Measurements from ENCODE around the gene LGR5. TPM values are rescaled to one million over a fixed set of nuclear protein-coding genes. Genes with fewer than 3 reads are reported as not detected.

The LGR5 gene
- total RNA-seq, 1 experiment from 2014 or later: not detected

- H3K27me3 ChIP-seq (ENCODE audit: insufficient read depth, low read length): peaks cover 42% of the 10 kb centered on the region
- no peaks in the 10 kb centered on the region for H3K79me2 ChIP-seq (ENCODE audit: insufficient read depth, low read length)
- no peaks in the 10 kb centered on the region for H3K36me3 ChIP-seq (ENCODE audit: control insufficient read depth in 1 of 2, insufficient read depth in 2 of 2, low read length in 2 of 2)
- TF ChIP-seq SIN3A (IDR thresholded peaks at IDR 0.05; ENCODE audit: low read depth) (no peak), TCF7L2 (IDR thresholded peaks at IDR 0.05; ENCODE audit: borderline replicate concordance, extremely low read depth, insufficient read depth, insufficient read length) (no peak), FOSL1 (IDR thresholded peaks at IDR 0.05; ENCODE audit: low read depth) (no peak)
- ChIA-PET RAD21 (ENCODE audit: low non-redundant PET in 1 of 2, low total read pairs in 2 of 2, uncharacterized antibody in 2 of 2, unreplicated experiment in 2 of 2) (no interaction called here), CTCF (no interaction called here), POLR2A (no interaction called here)
- no peak for ATAC-seq
- no peaks in the 10 kb centered on the region for H3K9me2 ChIP-seq (ENCODE audit: insufficient read depth)
- no peak overlapping the region for H2AFZ ChIP-seq (ENCODE audit: low read depth, low read length, poor library complexity, severe bottlenecking)
- no peak overlapping the region for H3K9ac ChIP-seq (ENCODE audit: low read length)
- DNase-seq (ENCODE audit: low read depth, low spot score): no peak
- no peaks in the 10 kb centered on the region for H4K20me1 ChIP-seq (ENCODE audit: insufficient read depth)
- no peak overlapping the region for H3K4me2 ChIP-seq (ENCODE audit: low read length)
- no peak overlapping the region for H3K27ac ChIP-seq (ENCODE audit: low read depth, low read length)
- intact Hi-C loops (cut with micrococcal nuclease): no loop called here
- H3K9me3 ChIP-seq (ENCODE audit: control insufficient read depth in 1 of 2, insufficient read depth in 1 of 2, low read depth in 1 of 2, low read length in 2 of 2): no peaks in the 10 kb centered on the region
- peaks cover 8 to 21% of the 10 kb centered on the region in 2 experiments; a peak in 3 of 4 replicates for H3K4me1 ChIP-seq (ENCODE audit: control insufficient read depth in 1 of 2, insufficient read depth in 2 of 2, low read length in 2 of 2)
- no TSS peak for BruUV-seq (replicated peaks)
- no peak overlapping the region for H3K4me3 ChIP-seq (replicated peaks in 1 of 2; ENCODE audit: low read depth in 1 of 2, low read length in 2 of 2)
Observed at GRCh38 chr12:71442567-71442931, 3.0 kb downstream of the LGR5 start.

GRCh38 chr12:71445071-71445470 lies 5.5 kb downstream of the LGR5 start:
- RAD21 ChIA-PET (ENCODE audit: low non-redundant PET in 1 of 2, low total read pairs in 2 of 2, uncharacterized antibody in 2 of 2, unreplicated experiment in 2 of 2): no interaction called here
- Histone ChIP-seq H4K20me1 (ENCODE audit: insufficient read depth) (no peaks in the 10 kb centered on the region), H3K27ac (ENCODE audit: low read depth, low read length) (no peak overlapping the region), H3K27me3 (ENCODE audit: insufficient read depth, low read length) (peaks cover 28% of the 10 kb centered on the region), H3K4me2 (ENCODE audit: low read length) (no peak overlapping the region), H3K79me2 (ENCODE audit: insufficient read depth, low read length) (no peaks in the 10 kb centered on the region), H3K9me2 (ENCODE audit: insufficient read depth) (no peaks in the 10 kb centered on the region), H3K9me3 (ENCODE audit: control insufficient read depth in 1 of 2, insufficient read depth in 1 of 2, low read depth in 1 of 2, low read length in 2 of 2) (no peaks in the 10 kb centered on the region), H2AFZ (ENCODE audit: low read depth, low read length, poor library complexity, severe bottlenecking) (no peak overlapping the region), H3K4me1 (ENCODE audit: control insufficient read depth in 1 of 2, insufficient read depth in 2 of 2, low read length in 2 of 2) (peaks cover 8 to 11% of the 10 kb centered on the region in 2 experiments; a peak in 3 of 4 replicates), H3K36me3 (ENCODE audit: control insufficient read depth in 1 of 2, insufficient read depth in 2 of 2, low read length in 2 of 2) (no peaks in the 10 kb centered on the region), H3K4me3 (replicated peaks in 1 of 2; ENCODE audit: low read depth in 1 of 2, low read length in 2 of 2) (no peak overlapping the region), H3K9ac (ENCODE audit: low read length) (no peak overlapping the region)
- intact Hi-C loops (cut with micrococcal nuclease): no loop called here
- CTCF ChIA-PET: no interaction called here
- DNase-seq (ENCODE audit: low read depth, low spot score) (no peak), ATAC-seq (no peak)
- POLR2A ChIA-PET: no interaction called here
- TF ChIP-seq SP1 (IDR thresholded peaks at IDR 0.05; ENCODE audit: low read depth): no peak
- no TSS peak for BruUV-seq (replicated peaks)

- H3K79me2 ChIP-seq (ENCODE audit: insufficient read depth, low read length): no peaks in the 10 kb centered on the region
- POLR2A ChIA-PET: no interaction called here
Observed at GRCh38 chr12:71447691-71448132, 8.1 kb downstream of the LGR5 start.

More at GRCh38 chr12:71447691-71448132, 8.1 kb downstream of the LGR5 start:
- Histone ChIP-seq H3K9me3 (ENCODE audit: control insufficient read depth in 1 of 2, insufficient read depth in 1 of 2, low read depth in 1 of 2, low read length in 2 of 2) (no peaks in the 10 kb centered on the region), H3K9ac (ENCODE audit: low read length) (no peak overlapping the region), H3K27ac (ENCODE audit: low read depth, low read length) (no peak overlapping the region), H3K36me3 (ENCODE audit: control insufficient read depth in 1 of 2, insufficient read depth in 2 of 2, low read length in 2 of 2) (no peaks in the 10 kb centered on the region), H3K4me3 (replicated peaks in 1 of 2; ENCODE audit: low read depth in 1 of 2, low read length in 2 of 2) (no peak overlapping the region), H3K9me2 (ENCODE audit: insufficient read depth) (no peaks in the 10 kb centered on the region), H3K27me3 (ENCODE audit: insufficient read depth, low read length) (peaks cover 1% of the 10 kb centered on the region; the same call in 1 of the 2 replicates), H3K4me1 (ENCODE audit: control insufficient read depth in 1 of 2, insufficient read depth in 2 of 2, low read length in 2 of 2) (no peaks in the 10 kb centered on the region), H3K4me2 (ENCODE audit: low read length) (no peak overlapping the region), H4K20me1 (ENCODE audit: insufficient read depth) (no peaks in the 10 kb centered on the region), H2AFZ (ENCODE audit: low read depth, low read length, poor library complexity, severe bottlenecking) (no peak overlapping the region)
- no TSS peak for BruUV-seq (replicated peaks)
- ChIA-PET CTCF (no interaction called here), RAD21 (ENCODE audit: low non-redundant PET in 1 of 2, low total read pairs in 2 of 2, uncharacterized antibody in 2 of 2, unreplicated experiment in 2 of 2) (no interaction called here)
- intact Hi-C loops (cut with micrococcal nuclease): no loop called here
- DNase-seq (ENCODE audit: low read depth, low spot score) (no peak), ATAC-seq (no peak)
- TF ChIP-seq EZH2phosphoT487 (IDR thresholded peaks at IDR 0.05; ENCODE audit: borderline replicate concordance) (no peak), ZNF274 (IDR thresholded peaks at IDR 0.05; ENCODE audit: low read depth, low read length) (no peak), FOSL1 (IDR thresholded peaks at IDR 0.05; ENCODE audit: low read depth) (no peak)
